HG03025 (cell line): ENCODE results near the gene ZGRF1.
"Not testable (repeated sequence)": the region's sequence is repeated elsewhere in the genome, so short reads cannot be mapped to it uniquely, and the experiment has no call there.

Experiments
- ATAC-seq: cut with Tn5 transposase; IDR thresholded peaks from one replicate; pipeline ENCODE4 v1.9.1; 2021; ENCODE audit warnings: mild to moderate bottlenecking, moderate library complexity; ENCODE audit not compliant: unreplicated experiment, low FRiP score

Gene ZGRF1

DNA sequence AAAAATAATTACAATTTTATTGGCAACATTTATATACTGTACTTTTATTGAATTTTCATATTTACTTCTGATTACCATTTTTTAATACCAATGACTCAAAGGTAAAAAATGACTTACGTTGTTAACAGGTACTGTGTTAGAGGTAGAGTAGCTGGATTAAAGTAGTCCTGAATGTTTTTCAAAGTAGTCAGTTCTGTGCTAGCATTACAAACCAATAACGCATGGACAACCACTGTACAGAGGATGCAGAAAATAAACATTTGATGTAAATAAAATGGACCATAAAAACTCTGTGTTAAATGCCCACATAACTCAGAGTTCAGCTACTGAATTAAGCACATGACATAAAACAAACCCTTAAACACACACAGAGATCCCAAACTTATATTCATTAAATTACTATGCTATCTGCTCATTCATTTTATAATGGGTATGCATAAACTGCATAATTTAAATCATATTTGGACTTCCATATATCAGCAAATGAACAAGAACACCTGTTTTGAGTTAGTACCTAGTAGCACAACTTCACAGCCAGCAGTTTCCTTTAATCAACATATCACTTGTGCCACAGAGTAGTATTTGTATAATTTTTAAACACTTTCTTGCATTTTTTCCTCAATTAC, 74.3 kb downstream of the ZGRF1 start:
- ATAC-seq = no peak

GRCh38 chr4:112560084-112560483, 76.6 kb downstream of the ZGRF1 start:
- no peak for ATAC-seq

DNA sequence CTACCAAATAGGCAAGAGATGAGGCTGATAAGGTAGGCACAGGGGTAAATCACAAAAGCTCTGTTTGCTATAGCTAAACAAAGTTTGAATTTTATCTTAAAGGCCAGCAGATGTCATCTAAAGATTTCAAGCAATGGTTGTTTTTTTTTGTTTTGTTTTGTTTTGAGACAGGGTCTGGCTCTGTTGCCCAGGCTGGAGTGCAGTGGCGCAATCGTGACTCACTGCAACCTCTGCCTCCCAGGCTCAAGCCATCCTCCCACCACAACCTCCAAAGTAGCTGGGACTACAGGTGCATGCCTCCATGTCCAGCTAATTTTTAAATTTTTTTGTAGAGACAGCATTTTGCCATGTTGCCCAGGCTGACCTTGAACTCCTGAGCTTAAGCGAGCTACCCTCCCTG, 77.7 kb downstream of the ZGRF1 start:
- no peak for ATAC-seq

GRCh38 chr4:112557676-112558411, 78.9 kb downstream of the ZGRF1 start:
- no peak for ATAC-seq

- ATAC-seq = not testable (repeated sequence)
These were observed 82.4 kb downstream of the ZGRF1 start for GRCh38 chr4:112554271-112554670.

DNA sequence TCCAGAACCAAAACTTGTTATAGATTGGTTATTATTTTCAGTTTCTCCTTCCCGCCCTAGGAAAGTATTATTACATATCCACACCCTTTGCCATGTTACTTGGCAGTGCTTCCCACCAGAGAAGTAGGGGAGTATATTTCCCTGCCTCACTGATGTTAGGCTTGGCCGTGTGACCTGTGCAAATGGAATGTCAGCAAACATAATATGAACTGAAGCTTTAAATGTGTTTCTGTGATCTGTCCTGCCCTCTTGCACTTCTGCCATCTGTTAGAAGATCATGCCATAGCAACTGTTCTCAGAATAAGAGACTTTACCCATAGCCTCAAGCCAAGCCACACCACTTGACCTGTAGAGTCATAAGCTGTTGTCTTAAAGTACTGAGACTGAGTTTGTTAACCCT, 84.0 kb downstream of the ZGRF1 start:
- no peak for ATAC-seq

- no peak for ATAC-seq
These were observed 86.0 kb downstream of the ZGRF1 start for GRCh38 chr4:112550728-112551127.

DNA sequence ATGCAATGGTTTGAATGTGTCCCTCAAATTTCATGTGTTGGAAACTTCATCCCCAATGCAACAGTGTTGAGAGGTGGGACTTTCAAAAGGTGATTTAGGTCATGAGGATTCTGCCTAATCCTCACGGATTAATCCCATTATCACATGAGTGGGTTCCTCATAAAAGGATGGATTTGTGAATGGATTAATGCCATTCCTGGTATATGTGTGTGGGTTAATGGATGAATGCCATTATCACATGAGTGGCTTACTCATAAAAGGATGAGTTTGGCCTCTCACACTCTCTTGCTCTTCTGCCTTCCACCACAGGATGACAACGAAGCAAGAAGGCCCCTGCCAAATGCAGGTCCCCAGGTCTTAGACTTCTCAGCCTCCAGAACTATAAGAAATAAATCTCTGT, 90.2 kb downstream of the ZGRF1 start:
- no peak for ATAC-seq

DNA sequence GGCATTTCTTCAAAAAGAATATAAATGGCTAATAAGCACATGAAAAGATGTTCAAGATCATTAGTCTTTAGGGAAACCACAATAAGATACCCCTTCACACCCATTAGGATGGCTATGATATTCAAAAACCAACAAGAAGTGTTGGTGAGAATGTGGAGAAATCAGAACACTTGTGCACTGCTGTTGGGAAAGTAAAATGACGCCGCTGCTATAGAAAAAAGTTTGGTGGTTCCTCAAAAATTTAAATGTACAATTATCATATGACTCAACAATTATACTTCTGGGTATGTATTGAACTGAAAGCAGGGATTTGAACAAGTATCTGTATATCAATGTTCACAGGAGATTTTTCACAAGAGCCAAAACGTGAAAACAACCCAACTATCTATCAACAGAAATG, 91.4 kb downstream of the ZGRF1 start:
- no peak for ATAC-seq

- ATAC-seq = no peak
These were observed 96.0 kb downstream of the ZGRF1 start for GRCh38 chr4:112540695-112541094.

DNA sequence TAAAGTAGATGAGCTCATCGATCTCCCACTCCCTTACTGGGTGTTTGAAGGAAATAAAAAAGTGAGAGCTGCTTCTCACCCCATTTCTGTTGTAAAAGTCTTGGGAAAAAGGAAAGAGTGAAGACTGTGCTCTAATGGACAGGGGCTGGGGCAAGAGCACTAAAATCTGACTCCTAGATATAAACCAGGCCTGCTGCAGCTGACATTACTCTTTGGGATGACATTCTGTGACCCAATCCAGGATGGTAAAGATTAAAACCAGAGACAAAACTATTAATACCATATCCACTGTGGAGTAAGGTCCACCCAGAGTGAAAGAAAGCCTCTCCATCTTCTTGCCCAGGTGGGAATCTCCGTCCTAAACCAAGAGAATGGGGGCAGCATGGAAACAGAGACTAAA, 100.6 kb downstream of the ZGRF1 start:
- no peak for ATAC-seq

DNA sequence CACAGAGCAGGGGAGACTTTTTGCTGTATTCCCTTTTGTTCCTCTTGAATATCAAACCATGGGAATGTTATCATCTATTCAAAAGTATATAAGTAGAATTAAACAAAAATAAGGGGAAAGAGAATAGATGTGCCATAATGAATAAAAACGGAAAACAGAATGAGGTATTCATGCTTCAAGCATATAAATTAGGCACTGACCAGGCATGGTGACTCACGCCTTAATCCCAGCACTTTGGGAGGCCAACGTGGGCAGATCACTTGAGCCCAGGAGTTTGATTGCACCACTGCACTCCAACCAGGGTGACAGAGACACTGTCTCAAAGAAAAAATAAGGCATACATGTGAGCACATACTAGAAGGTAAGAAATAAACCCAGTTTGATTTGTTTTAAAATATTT, 104.4 kb downstream of the ZGRF1 start:
- ATAC-seq = no peak

GRCh38 chr4:112531146-112531545, 105.6 kb downstream of the ZGRF1 start:
- no peak for ATAC-seq

- ATAC-seq = no peak
These were observed 110.6 kb downstream of the ZGRF1 start for GRCh38 chr4:112526061-112526460.

DNA sequence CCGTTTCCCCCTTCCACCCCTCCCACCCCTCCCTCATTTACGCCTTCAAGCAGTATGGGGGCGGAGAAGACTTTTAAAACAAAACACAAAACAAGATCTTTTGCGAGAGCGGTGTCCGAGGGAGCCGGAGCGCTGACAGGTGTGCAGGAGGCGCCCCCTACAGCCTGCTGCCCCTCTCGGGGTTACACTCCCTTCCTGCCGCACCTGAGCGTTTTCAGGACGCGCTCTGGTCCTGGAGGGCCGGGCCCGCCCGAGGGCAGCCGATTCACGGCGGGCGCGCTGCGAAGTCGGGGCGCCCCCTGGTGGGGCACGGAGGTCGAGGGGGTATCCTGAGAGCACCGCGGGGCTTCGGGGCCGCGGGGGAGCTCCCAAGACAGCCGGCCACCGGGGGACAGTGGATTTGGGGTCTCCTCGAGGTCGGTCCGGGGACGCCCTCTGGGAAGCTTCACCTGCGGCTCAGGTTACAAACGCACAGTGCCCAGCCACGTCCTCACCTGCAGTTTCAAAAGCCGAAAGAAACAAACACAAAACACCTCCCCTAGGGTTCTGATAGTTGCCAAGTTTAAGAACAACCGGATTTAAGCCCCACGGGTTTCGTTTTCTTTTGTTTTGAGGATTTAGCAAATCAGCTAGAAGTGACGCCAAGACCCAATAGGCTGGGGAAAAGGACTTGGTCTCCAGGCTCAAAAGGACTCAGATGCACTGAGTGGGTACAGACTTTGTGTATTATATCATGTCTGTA, 112.8 kb downstream of the ZGRF1 start:
- ATAC-seq = peak; percentile 88

DNA sequence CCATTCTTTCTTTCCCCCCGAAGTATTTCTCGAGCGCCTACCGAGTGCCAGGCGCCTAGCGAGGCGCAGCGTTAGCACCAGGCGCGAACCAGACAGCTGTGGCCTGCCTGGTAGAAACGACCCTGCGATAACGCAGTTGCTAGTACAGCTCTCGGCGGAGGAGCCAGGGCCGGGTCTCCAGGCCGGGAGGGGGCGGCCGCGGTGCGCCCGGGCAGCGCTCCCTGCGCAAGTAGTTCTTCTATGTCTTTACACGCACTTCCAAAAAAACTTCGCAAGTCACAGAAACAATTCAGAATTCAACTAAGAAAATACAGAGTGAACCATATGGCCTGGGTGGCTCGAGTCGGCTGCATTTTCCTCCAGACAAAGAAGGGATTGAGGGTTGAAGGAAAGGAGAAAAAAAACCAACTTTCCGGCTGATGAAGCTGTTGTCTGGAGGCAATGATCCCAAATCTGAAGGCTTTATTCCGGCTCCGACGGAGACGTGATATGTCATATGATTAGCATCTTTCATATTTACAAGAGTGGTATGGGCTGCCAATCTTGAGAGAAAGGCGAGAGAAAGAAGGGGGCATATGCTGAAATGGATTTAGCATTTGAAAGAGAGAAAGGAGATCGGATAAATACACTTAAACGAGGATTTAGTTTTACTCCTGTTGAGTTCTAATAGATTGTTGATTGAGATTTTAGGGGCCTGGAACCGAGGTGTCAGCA, 113.5 kb downstream of the ZGRF1 start:
- ATAC-seq = peak; percentile 46

DNA sequence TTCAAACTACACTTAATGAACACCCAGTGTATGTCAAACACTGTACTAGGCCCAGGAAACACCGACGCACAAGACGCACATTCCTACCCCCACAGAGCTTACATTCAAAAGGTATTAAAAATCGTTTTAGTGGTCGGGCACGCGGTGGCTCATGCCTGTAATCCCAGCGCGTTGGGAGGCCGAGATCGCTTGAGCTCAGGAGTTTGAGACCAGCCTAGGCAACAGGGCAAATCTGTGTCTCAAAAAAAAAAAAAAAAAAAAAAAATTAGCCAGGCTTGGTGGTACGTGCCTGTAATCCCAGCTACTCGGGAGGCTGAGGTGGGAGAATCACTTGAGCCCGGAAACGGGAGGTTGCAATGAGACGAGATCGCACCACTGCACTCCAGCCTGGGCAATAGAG, 114.3 kb downstream of the ZGRF1 start:
- not testable (repeated sequence) for ATAC-seq

GRCh38 chr4:112521123-112522023, 115.3 kb downstream of the ZGRF1 start:
- no peak for ATAC-seq

DNA sequence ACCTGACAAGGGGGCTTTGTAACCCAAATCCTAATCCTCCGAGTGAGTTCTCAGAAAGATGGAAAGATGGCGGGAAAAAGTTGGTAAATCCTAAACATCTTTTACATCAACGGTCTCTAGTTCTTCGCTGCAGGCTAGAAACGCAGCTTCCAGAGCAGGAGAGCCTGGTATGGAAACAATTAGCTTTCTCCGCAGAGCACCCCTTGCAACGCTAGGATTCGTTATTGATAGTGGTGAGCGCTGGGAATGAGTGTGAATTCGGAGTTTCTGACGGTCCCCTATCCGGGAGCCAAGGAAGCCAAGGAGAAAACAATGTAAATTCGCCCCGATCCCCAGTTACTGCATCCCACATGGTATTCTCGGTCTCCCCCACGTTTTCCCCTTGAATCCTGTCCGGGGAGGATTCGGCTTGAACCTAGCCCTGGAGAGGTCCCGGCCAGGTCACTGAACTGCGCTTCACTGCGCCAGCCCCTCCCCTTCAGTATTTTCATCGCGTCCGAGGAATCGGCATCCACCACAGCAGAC, 116.0 kb downstream of the ZGRF1 start:
- no peak for ATAC-seq
